Neural cell (in vitro differentiated cells): ENCODE measurements around the gene BBOF1. TPM values are rescaled to one million over a fixed set of nuclear protein-coding genes. Genes with fewer than 3 reads are reported as not detected.
A peak's percentile ranks its signal among the peaks of the same experiment; 100 is the strongest.

Experiments used
- H2AFZ ChIP-seq: fragments of 200-600, 300-800 bp; sonication (generic), shearing (Covaris generic); 2 replicates; pipeline ENCODE4 v1.6.0; 2014; ENCODE audit warnings: low read depth, mild to moderate bottlenecking, antibody characterized with exemption, low read length, moderate library complexity
- H3F3A ChIP-seq: fragments of 200-600 bp; shearing (Covaris generic); 2 replicates; pipeline ENCODE4 v1.6.1; 2016; ENCODE audit warnings: mild to moderate bottlenecking, moderate library complexity, mixed read lengths, antibody characterized with exemption, low read length; ENCODE audit not compliant: insufficient read depth, poor library complexity, severe bottlenecking
- H3K27ac ChIP-seq: fragments of 200-600, 300-800 bp; sonication (generic), shearing (Covaris generic); 2 replicates; pipeline ENCODE4 v1.5.1; 2014; ENCODE audit warnings: mild to moderate bottlenecking, low read length, moderate library complexity
- H3K27me3 ChIP-seq: fragments of 300-800, 200-600 bp; sonication (generic), shearing (Covaris generic); 2 replicates; pipeline ENCODE4 v1.6.0; 2014; ENCODE audit warnings: mild to moderate bottlenecking, low read depth, low read length, moderate library complexity; ENCODE audit not compliant: insufficient read depth
- H3K36me3 ChIP-seq: fragments of 300-800, 200-600 bp; sonication (generic), shearing (Covaris generic); 2 replicates; pipeline ENCODE4 v1.5.1; 2014; ENCODE audit warnings: mild to moderate bottlenecking, antibody characterized with exemption, low read length, moderate library complexity; ENCODE audit not compliant: insufficient read depth
- H3K4me2 ChIP-seq: fragments of 300-800, 200-600 bp; sonication (generic), shearing (Covaris generic); 2 replicates; pipeline ENCODE4 v1.6.0; 2014; ENCODE audit warnings: mild to moderate bottlenecking, low read length
- H3K4me3 ChIP-seq: fragments of 300-800, 200-600 bp; sonication (generic), shearing (Covaris generic); 2 replicates; pipeline ENCODE4 v1.5.1; 2014; ENCODE audit warnings: mild to moderate bottlenecking, low read length, moderate library complexity
- H3K79me2 ChIP-seq: fragments of 200-600 bp; shearing (Covaris generic); replicated peaks from 2 replicates; pipeline ENCODE4 v1.6.0; 2014; ENCODE audit warnings: mild to moderate bottlenecking, low read length, moderate library complexity; ENCODE audit not compliant: insufficient read depth
- H3K9ac ChIP-seq: fragments of 300-800, 200-600 bp; sonication (generic), shearing (Covaris generic); 2 replicates; pipeline ENCODE4 v1.6.1; 2016; ENCODE audit warnings: mild to moderate bottlenecking, low read length, mixed read lengths
- H3K9me2 ChIP-seq: fragments of 200-600 bp; shearing (Covaris generic); 2 replicates; pipeline ENCODE4 v1.6.1; 2016; ENCODE audit warnings: mild to moderate bottlenecking, low read length, mixed read lengths; ENCODE audit not compliant: insufficient read depth
- H3K9me3 ChIP-seq: fragments of 200-600, 300-800 bp; sonication (generic), shearing (Covaris generic); 2 replicates; pipeline ENCODE4 v1.6.1; 2016; ENCODE audit warnings: mild to moderate bottlenecking, mixed run types, low read length, moderate library complexity, mixed read lengths
- H4K20me1 ChIP-seq: fragments of 200-600 bp; shearing (Covaris generic); 2 replicates; pipeline ENCODE4 v1.6.1; 2016; ENCODE audit warnings: mild to moderate bottlenecking, mixed run types; ENCODE audit not compliant: insufficient read depth
- EP300 ChIP-seq: fragments of 450-650 bp; conservative IDR thresholded peaks from 2 replicates; pipeline ENCODE4 v1.6.1; 2014; ENCODE audit warnings: antibody characterized with exemption, mild to moderate bottlenecking, moderate library complexity; ENCODE audit not compliant: poor library complexity, severe bottlenecking
- EZH2 ChIP-seq: fragments of 200-600, 300-800 bp; shearing (Covaris generic), sonication (generic); IDR thresholded peaks from 2 replicates; pipeline ENCODE4 v1.6.1; 2014; ENCODE audit warnings: antibody characterized with exemption, low read length, borderline replicate concordance, mild to moderate bottlenecking; ENCODE audit not compliant: insufficient read depth, poor library complexity, severe bottlenecking
- MXI1 ChIP-seq: fragments of 450-650 bp; conservative IDR thresholded peaks from 2 replicates; pipeline ENCODE4 v1.6.1; 2014; ENCODE audit warnings: antibody characterized with exemption, mild to moderate bottlenecking; ENCODE audit not compliant: poor library complexity, severe bottlenecking
- POLR2AphosphoS5 ChIP-seq: IDR thresholded peaks from 2 replicates; pipeline ENCODE4 v1.6.1; 2012
- RAD21 ChIP-seq: fragments of 450-650 bp; conservative IDR thresholded peaks from 2 replicates; pipeline ENCODE4 v1.6.1; 2014; ENCODE audit warnings: antibody characterized with exemption, mild to moderate bottlenecking, moderate library complexity
- SMC3 ChIP-seq: fragments of 450-650 bp; conservative IDR thresholded peaks from 2 replicates; pipeline ENCODE4 v1.6.1; 2014; ENCODE audit warnings: antibody characterized with exemption, mild to moderate bottlenecking, moderate library complexity; ENCODE audit not compliant: poor library complexity
- TAF1 ChIP-seq: IDR thresholded peaks from 2 replicates; pipeline ENCODE4 v1.6.1; 2012; ENCODE audit warnings: low read depth
- polyA minus RNA-seq: library from RNA; depleted of rRNA, polyadenylated mRNA; stranded (reverse); fragments of >200 nt; gene quantifications from 2 replicates; pipeline ENCODE4 v1.2.3, GENCODE V29; 2014
- polyA plus RNA-seq: library from polyadenylated mRNA; depleted of rRNA; stranded (reverse); fragments of >200 nt; gene quantifications from 2 replicates; pipeline ENCODE4 v1.2.3, GENCODE V29; 2014
- TF ChIP-seq, protein P1 (sequence below): IDR thresholded peaks from 2 replicates; pipeline ENCODE4 v1.6.1; 2012; ENCODE audit warnings: borderline replicate concordance
- TF ChIP-seq, protein P2 (sequence below): fragments of 450-650 bp; IDR thresholded peaks from 2 replicates; pipeline ENCODE4 v1.5.1; 2014; ENCODE audit warnings: antibody characterized with exemption, mild to moderate bottlenecking, moderate library complexity; ENCODE audit not compliant: poor library complexity, severe bottlenecking

Gene BBOF1, protein sequence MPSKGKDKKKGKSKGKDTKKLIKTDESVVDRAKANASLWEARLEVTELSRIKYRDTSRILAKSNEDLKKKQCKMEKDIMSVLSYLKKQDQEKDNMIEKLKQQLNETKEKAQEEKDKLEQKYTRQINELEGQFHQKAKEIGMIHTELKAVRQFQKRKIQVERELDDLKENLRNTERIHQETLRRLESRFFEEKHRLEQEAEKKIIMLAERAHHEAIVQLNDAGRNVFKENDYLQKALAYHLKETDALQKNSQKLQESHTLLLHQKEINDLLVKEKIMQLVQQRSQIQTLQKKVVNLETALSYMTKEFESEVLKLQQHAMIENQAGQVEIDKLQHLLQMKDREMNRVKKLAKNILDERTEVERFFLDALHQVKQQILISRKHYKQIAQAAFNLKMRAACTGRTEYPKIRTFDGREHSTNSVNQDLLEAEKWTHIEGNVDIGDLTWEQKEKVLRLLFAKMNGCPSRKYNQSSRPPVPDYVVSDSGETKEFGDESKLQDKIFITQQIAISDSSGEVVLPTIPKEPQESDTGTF
- polyA plus RNA-seq: 47.7 and 51.4 TPM in 2 replicates
- polyA minus RNA-seq: 26.3 and 35.2 TPM in 2 replicates

DNA sequence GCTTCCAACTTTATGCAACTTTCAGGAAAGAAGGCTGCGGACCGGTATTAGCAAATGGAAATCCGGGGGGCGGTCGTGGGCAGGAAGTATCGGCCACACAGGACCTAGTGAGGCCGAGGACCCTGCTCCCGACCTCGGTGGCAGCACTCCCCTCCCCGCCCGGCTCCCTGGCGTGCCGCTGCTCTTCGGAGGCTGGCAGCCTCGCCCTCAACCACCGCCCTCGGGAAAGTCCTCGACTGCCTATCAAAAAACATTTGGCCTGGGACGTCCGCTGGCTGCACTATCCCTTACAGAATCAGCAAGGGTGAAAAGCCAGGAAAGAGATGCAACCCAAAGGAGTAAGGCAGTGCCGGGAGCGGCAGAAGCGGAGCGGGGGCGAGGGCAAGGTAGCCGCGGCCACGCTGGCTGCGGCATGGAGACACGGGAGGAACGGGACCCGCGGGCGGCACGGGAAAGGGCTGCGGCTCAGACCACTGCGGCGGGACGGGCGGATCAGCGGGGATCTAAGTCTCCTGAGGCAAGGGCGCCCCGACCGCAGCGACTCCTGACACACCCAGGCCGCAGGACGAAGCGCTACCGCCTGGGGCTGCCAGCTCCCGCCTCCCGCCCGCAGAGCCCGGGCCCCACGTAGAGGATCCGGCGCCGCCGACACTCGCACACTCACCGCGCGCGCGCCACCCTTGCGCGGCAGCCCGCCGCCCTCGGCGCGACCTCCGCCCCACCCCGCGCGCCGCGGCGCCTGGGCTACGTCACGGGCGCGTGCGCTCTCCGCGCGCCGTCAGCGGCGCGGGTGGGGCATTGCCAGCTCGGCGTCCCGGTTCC, at the start of gene BBOF1, which contains the start of gene ENTPD5:
BBOF1 (plus strand) TSS at position 764 of the 822 bp plus-strand sequence. CDS start 130 bp downstream, outside the sequence.
ENTPD5 (minus strand) TSS at position 703 of the 822 bp plus-strand sequence. CDS start 31,186 bp downstream, outside the sequence.
- no peaks in the 10 kb centered on the region for H3K27me3 ChIP-seq
- TF ChIP-seq, protein P1, sequence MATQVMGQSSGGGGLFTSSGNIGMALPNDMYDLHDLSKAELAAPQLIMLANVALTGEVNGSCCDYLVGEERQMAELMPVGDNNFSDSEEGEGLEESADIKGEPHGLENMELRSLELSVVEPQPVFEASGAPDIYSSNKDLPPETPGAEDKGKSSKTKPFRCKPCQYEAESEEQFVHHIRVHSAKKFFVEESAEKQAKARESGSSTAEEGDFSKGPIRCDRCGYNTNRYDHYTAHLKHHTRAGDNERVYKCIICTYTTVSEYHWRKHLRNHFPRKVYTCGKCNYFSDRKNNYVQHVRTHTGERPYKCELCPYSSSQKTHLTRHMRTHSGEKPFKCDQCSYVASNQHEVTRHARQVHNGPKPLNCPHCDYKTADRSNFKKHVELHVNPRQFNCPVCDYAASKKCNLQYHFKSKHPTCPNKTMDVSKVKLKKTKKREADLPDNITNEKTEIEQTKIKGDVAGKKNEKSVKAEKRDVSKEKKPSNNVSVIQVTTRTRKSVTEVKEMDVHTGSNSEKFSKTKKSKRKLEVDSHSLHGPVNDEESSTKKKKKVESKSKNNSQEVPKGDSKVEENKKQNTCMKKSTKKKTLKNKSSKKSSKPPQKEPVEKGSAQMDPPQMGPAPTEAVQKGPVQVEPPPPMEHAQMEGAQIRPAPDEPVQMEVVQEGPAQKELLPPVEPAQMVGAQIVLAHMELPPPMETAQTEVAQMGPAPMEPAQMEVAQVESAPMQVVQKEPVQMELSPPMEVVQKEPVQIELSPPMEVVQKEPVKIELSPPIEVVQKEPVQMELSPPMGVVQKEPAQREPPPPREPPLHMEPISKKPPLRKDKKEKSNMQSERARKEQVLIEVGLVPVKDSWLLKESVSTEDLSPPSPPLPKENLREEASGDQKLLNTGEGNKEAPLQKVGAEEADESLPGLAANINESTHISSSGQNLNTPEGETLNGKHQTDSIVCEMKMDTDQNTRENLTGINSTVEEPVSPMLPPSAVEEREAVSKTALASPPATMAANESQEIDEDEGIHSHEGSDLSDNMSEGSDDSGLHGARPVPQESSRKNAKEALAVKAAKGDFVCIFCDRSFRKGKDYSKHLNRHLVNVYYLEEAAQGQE: peak; percentile 60
- TF ChIP-seq SMC3 (peak; percentile 30), EP300 (peak; percentile 77), EZH2 (no peak), MXI1 (peak; percentile 93), TAF1 (peak; percentile 45), POLR2AphosphoS5 (peak; percentile 77)
- TF ChIP-seq, protein P2, sequence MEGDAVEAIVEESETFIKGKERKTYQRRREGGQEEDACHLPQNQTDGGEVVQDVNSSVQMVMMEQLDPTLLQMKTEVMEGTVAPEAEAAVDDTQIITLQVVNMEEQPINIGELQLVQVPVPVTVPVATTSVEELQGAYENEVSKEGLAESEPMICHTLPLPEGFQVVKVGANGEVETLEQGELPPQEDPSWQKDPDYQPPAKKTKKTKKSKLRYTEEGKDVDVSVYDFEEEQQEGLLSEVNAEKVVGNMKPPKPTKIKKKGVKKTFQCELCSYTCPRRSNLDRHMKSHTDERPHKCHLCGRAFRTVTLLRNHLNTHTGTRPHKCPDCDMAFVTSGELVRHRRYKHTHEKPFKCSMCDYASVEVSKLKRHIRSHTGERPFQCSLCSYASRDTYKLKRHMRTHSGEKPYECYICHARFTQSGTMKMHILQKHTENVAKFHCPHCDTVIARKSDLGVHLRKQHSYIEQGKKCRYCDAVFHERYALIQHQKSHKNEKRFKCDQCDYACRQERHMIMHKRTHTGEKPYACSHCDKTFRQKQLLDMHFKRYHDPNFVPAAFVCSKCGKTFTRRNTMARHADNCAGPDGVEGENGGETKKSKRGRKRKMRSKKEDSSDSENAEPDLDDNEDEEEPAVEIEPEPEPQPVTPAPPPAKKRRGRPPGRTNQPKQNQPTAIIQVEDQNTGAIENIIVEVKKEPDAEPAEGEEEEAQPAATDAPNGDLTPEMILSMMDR: no peak
- H3K9me3 ChIP-seq: no peaks in the 10 kb centered on the region
- peak within 1 kb of the TSS; percentile 81 for H3K9ac ChIP-seq
- no peaks in the 10 kb centered on the region for H4K20me1 ChIP-seq
- no peaks in the 10 kb centered on the region for H3K79me2 ChIP-seq
- H3K27ac ChIP-seq: peak within 1 kb of the TSS; percentile 61
- H3F3A ChIP-seq: no peaks in the 10 kb centered on the region
- no peaks in the 10 kb centered on the region for H3K9me2 ChIP-seq
- peak within 1 kb of the TSS; percentile 76 for H3K4me2 ChIP-seq
- H3K4me3 ChIP-seq: peak within 1 kb of the TSS; percentile 85
- no peaks in the 10 kb centered on the region for H3K36me3 ChIP-seq
- H2AFZ ChIP-seq: peak within 1 kb of the TSS; percentile 91

DNA sequence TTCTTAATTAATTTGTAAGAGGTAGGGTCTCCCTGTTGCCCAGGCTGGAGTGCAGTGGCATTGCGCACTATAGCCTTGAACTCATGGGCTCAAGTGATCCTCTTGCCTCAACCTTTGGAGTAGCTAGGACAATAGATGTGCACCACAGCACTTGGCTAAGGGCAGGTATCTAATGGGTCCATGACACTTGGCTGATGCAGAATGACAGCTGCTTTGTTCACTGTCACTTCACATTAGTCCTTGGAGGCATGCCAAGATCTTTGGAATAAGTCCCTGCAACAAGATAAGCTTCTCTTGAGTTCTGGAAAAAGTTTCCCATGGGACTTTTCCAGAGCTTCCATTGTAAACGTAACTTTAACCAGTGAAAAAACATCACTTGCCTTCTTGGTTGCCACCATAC, 45.7 kb upstream of the BBOF1 start:
- Histone ChIP-seq H3K36me3 (no peaks in the 10 kb centered on the region), H3K79me2 (no peaks in the 10 kb centered on the region), H2AFZ (no peak overlapping the region), H3K27ac (no peak overlapping the region), H3K4me3 (no peak overlapping the region), H4K20me1 (no peaks in the 10 kb centered on the region), H3F3A (no peaks in the 10 kb centered on the region), H3K4me2 (no peak overlapping the region), H3K27me3 (no peaks in the 10 kb centered on the region), H3K9me2 (no peaks in the 10 kb centered on the region), H3K9me3 (no peaks in the 10 kb centered on the region), H3K9ac (no peak overlapping the region)
- TF ChIP-seq MXI1 (no peak), EP300 (no peak), POLR2AphosphoS5 (no peak), EZH2 (no peak), SMC3 (no peak), TAF1 (no peak), RAD21 (no peak)
- TF ChIP-seq, protein P2: no peak
- TF ChIP-seq, protein P1: no peak
